GM23338 (cell line): ENCODE measurements around the gene EPHB6. TPM values are rescaled to one million over a fixed set of nuclear protein-coding genes. Genes with fewer than 3 reads are reported as not detected.

Experiments used
- ATAC-seq: fragments of 200-7000 bp; cut with Tn5 transposase; 3 replicates; pipeline ENCODE4 v1.9.1; 2020
- DNase-seq: peaks from one replicate; pipeline ENCODE4 v3.0.0-alpha.2; 2015; ENCODE audit warnings: low spot score
- H2AFZ ChIP-seq: fragments of 200-600 bp; sonication (generic); 2 replicates; pipeline ENCODE4 v1.8.0; 2016; ENCODE audit warnings: antibody characterized with exemption, mild to moderate bottlenecking, moderate library complexity
- H3F3A ChIP-seq: fragments of 200-600 bp; sonication (generic); replicated peaks from 2 replicates; pipeline ENCODE4 v1.8.0; 2017; ENCODE audit warnings: antibody characterized with exemption, mixed run types, low read depth
- H3K27ac ChIP-seq: fragments of 200-600 bp; sonication (generic); 2 replicates; pipeline ENCODE4 v1.6.1; 2016; ENCODE audit warnings: low read depth
- H3K27me3 ChIP-seq: fragments of 200-600 bp; sonication (generic); 2 replicates; pipeline ENCODE4 v1.8.0; 2016; ENCODE audit warnings: mild to moderate bottlenecking, mixed run types, moderate library complexity; ENCODE audit not compliant: insufficient read depth
- H3K36me3 ChIP-seq: fragments of 200-600 bp; sonication (generic); 2 replicates; pipeline ENCODE4 v1.8.0; 2016; ENCODE audit warnings: mild to moderate bottlenecking; ENCODE audit not compliant: insufficient read depth
- H3K4me1 ChIP-seq: fragments of 200-600 bp; sonication (generic); 2 replicates; pipeline ENCODE4 v1.8.0; 2016; ENCODE audit warnings: mild to moderate bottlenecking, moderate library complexity; ENCODE audit not compliant: insufficient read depth
- H3K4me2 ChIP-seq: fragments of 200-600 bp; sonication (generic); 2 replicates; pipeline ENCODE4 v1.7.1; 2017; ENCODE audit warnings: mixed run types
- H3K4me3 ChIP-seq: fragments of 200-600 bp; sonication (generic); 2 replicates; pipeline ENCODE4 v1.6.1; 2016; ENCODE audit warnings: mixed run types
- H3K79me2 ChIP-seq: fragments of 200-600 bp; sonication (generic); replicated peaks from 2 replicates; pipeline ENCODE4 v1.8.0; 2017; ENCODE audit warnings: mild to moderate bottlenecking; ENCODE audit not compliant: insufficient read depth
- H3K9me2 ChIP-seq: fragments of 200-600 bp; sonication (generic); 2 replicates; pipeline ENCODE4 v1.8.0; 2017; ENCODE audit not compliant: insufficient read depth
- H4K20me1 ChIP-seq: fragments of 200-600 bp; sonication (generic); replicated peaks from 2 replicates; pipeline ENCODE4 v1.8.0; 2017; ENCODE audit warnings: mild to moderate bottlenecking; ENCODE audit not compliant: insufficient read depth
- H3K27ac Mint-ChIP-seq: 2 replicates; pipeline ENCODE4 v1.8.0; 2020; ENCODE audit warnings: inconsistent platforms, mild to moderate bottlenecking, moderate library complexity, mixed read lengths
- H3K27me3 Mint-ChIP-seq: 3 replicates; pipeline ENCODE4 v1.8.0; 2022; ENCODE audit warnings: low read depth, mild to moderate bottlenecking, moderate library complexity, mixed read lengths, inconsistent platforms; ENCODE audit not compliant: insufficient read depth, poor library complexity
- H3K36me3 Mint-ChIP-seq: 3 replicates; pipeline ENCODE4 v1.8.0; 2021; ENCODE audit warnings: low read depth, mild to moderate bottlenecking, inconsistent platforms, moderate library complexity, mixed read lengths
- H3K4me1 Mint-ChIP-seq: 3 replicates; pipeline ENCODE4 v1.8.0; 2020; ENCODE audit warnings: mild to moderate bottlenecking, inconsistent platforms, mixed read lengths
- H3K4me3 Mint-ChIP-seq: 3 replicates; pipeline ENCODE4 v1.8.0; 2021; ENCODE audit warnings: moderate library complexity, mild to moderate bottlenecking, inconsistent platforms, mixed read lengths
- H3K9me3 Mint-ChIP-seq: 3 replicates; pipeline ENCODE4 v1.8.0; 2020; ENCODE audit warnings: moderate library complexity, mild to moderate bottlenecking, inconsistent platforms, mixed read lengths
- CREB1 ChIP-seq: fragments of 250-450 bp; sonication (Bioruptor Pico); IDR thresholded peaks from 2 replicates; pipeline ENCODE4 v1.5.0; 2020; ENCODE audit warnings: low read depth, mild to moderate bottlenecking, moderate library complexity
- EZH2 ChIP-seq: fragments of 200-600 bp; sonication (generic); IDR thresholded peaks from one replicate; pipeline ENCODE4 v1.8.0; 2017; ENCODE audit warnings: antibody characterized with exemption, mild to moderate bottlenecking, low read depth; ENCODE audit not compliant: unreplicated experiment
- EZH2phosphoT487 ChIP-seq: fragments of 200-600 bp; sonication (generic); IDR thresholded peaks from one replicate; pipeline ENCODE4 v1.8.1; 2018; ENCODE audit warnings: antibody characterized with exemption; ENCODE audit not compliant: unreplicated experiment
- JUNB ChIP-seq: IDR thresholded peaks from one replicate; pipeline ENCODE4 v1.6.1; 2016; ENCODE audit warnings: antibody characterized with exemption; ENCODE audit not compliant: unreplicated experiment
- NANOG ChIP-seq: IDR thresholded peaks from 2 replicates; pipeline ENCODE4 v1.6.1; 2016; ENCODE audit warnings: antibody characterized with exemption, borderline replicate concordance
- POLR2AphosphoS5 ChIP-seq: IDR thresholded peaks from 2 replicates; pipeline ENCODE4 v1.6.1; 2016; ENCODE audit warnings: antibody characterized with exemption, low read depth
- STAT1 ChIP-seq: IDR thresholded peaks from one replicate; pipeline ENCODE4 v1.6.1; 2016; ENCODE audit warnings: antibody characterized with exemption; ENCODE audit not compliant: unreplicated experiment
- ZNF114 ChIP-seq: fragments of 250-450 bp; sonication (Bioruptor Pico); IDR thresholded peaks from 2 replicates; pipeline ENCODE4 v1.5.0; 2020; ENCODE audit warnings: mild to moderate bottlenecking, moderate library complexity
- ZNF331 ChIP-seq: fragments of 250-450 bp; sonication (Bioruptor Pico); IDR thresholded peaks from 2 replicates; pipeline ENCODE4 v1.5.0; 2020; ENCODE audit warnings: low read depth, mild to moderate bottlenecking, moderate library complexity
- ZNF462 ChIP-seq: fragments of 250-450 bp; sonication (Bioruptor Pico); IDR thresholded peaks from 2 replicates; pipeline ENCODE4 v1.5.0; 2020; ENCODE audit warnings: mild to moderate bottlenecking, moderate library complexity
- polyA plus RNA-seq: library from polyadenylated mRNA; unstranded; fragments of >200 nt; fragmentation: Nextera tagmentation; extraction: Ambion mirVana; gene quantifications from 2 replicates; pipeline ENCODE4 v1.2.1, GENCODE V29; 2016
- total RNA-seq: library from RNA; depleted of rRNA; stranded (reverse); fragments of >200 nt; shearing (Covaris generic); gene quantifications from 2 replicates; pipeline ENCODE4 v1.2.3, GENCODE V29; 2014
- TF ChIP-seq, protein P1 (sequence below): IDR thresholded peaks from one replicate; pipeline ENCODE4 v1.6.1; 2018; ENCODE audit warnings: antibody characterized with exemption; ENCODE audit not compliant: unreplicated experiment
- TF ChIP-seq, protein P2 (sequence below): IDR thresholded peaks from 2 replicates; pipeline ENCODE4 v1.6.1; 2016; ENCODE audit warnings: antibody characterized with exemption
- TF ChIP-seq, protein P3 (sequence below), 2 experiments: fragments of 200-600 bp in 1 of 2; sonication (generic) in 1 of 2; conservative IDR thresholded peaks; 2 replicates each; pipeline versions ENCODE4 v1.5.1 to v1.6.1; 2016 to 2017; ENCODE audit warnings: antibody characterized with exemption in 2 of 2, low read depth in 2 of 2, mild to moderate bottlenecking in 2 of 2, moderate library complexity in 1 of 2

EPHB6 gene
- total and polyA plus RNA-seq, 2 experiments from 2014 or later: 20.8 to 27.5 TPM

DNA sequence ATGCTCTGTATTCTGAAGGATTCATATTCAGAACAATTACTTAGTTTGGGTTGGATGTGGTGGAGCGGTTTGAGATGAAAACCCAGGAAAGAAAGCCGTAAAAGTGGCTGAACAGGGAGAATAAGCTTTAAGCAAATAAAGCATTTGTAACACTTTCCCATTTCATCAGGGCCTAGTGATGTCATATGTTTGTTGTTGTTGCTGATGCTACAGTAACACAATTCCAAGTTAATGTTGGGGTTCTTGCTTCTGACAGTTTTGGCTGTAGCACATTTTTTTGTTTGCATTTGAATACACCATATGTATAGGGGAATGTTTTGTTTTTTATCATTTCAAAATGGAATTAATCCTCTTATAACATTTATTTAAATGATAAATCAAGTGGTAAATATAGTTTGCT is 40.4 kb upstream of the EPHB6 start:
- Histone ChIP-seq H3F3A (no peaks in the 10 kb centered on the region), H3K4me2 (0 out of 2 replicates have a peak overlapping the region, but pooled peaks have one; percentile 20), H3K27ac (no peak overlapping the region), H3K79me2 (no peaks in the 10 kb centered on the region), H3K27me3 (no peaks in the 10 kb centered on the region), H3K9me2 (no peaks in the 10 kb centered on the region), H4K20me1 (no peaks in the 10 kb centered on the region), H2AFZ (no peak overlapping the region), H3K4me3 (no peak overlapping the region), H3K4me1 (peaks cover 45% of the 10 kb centered on the region), H3K36me3 (no peaks in the 10 kb centered on the region)
- H3K4me3 Mint-ChIP-seq: no peak overlapping the region; the same call in 2 of the 3 replicates
- peak overlapping the region; percentile 88 for H3K27ac Mint-ChIP-seq
- DNase-seq (no peak), ATAC-seq (no peak)
- H3K36me3 Mint-ChIP-seq: no peaks in the 10 kb centered on the region
- H3K9me3 Mint-ChIP-seq: no peaks in the 10 kb centered on the region
- TF ChIP-seq, protein P1, sequence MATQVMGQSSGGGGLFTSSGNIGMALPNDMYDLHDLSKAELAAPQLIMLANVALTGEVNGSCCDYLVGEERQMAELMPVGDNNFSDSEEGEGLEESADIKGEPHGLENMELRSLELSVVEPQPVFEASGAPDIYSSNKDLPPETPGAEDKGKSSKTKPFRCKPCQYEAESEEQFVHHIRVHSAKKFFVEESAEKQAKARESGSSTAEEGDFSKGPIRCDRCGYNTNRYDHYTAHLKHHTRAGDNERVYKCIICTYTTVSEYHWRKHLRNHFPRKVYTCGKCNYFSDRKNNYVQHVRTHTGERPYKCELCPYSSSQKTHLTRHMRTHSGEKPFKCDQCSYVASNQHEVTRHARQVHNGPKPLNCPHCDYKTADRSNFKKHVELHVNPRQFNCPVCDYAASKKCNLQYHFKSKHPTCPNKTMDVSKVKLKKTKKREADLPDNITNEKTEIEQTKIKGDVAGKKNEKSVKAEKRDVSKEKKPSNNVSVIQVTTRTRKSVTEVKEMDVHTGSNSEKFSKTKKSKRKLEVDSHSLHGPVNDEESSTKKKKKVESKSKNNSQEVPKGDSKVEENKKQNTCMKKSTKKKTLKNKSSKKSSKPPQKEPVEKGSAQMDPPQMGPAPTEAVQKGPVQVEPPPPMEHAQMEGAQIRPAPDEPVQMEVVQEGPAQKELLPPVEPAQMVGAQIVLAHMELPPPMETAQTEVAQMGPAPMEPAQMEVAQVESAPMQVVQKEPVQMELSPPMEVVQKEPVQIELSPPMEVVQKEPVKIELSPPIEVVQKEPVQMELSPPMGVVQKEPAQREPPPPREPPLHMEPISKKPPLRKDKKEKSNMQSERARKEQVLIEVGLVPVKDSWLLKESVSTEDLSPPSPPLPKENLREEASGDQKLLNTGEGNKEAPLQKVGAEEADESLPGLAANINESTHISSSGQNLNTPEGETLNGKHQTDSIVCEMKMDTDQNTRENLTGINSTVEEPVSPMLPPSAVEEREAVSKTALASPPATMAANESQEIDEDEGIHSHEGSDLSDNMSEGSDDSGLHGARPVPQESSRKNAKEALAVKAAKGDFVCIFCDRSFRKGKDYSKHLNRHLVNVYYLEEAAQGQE: no peak
- no peak for TF ChIP-seq EZH2
- no peak for TF ChIP-seq NANOG
- no peak for TF ChIP-seq ZNF462 (CRISPR knock-in tag)
- no peak for TF ChIP-seq ZNF331 (CRISPR knock-in tag)
- TF ChIP-seq, protein P2, sequence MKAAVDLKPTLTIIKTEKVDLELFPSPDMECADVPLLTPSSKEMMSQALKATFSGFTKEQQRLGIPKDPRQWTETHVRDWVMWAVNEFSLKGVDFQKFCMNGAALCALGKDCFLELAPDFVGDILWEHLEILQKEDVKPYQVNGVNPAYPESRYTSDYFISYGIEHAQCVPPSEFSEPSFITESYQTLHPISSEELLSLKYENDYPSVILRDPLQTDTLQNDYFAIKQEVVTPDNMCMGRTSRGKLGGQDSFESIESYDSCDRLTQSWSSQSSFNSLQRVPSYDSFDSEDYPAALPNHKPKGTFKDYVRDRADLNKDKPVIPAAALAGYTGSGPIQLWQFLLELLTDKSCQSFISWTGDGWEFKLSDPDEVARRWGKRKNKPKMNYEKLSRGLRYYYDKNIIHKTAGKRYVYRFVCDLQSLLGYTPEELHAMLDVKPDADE: no peak
- no peak for TF ChIP-seq EZH2phosphoT487
- no peak for TF ChIP-seq POLR2AphosphoS5
- TF ChIP-seq JUNB: no peak
- TF ChIP-seq ZNF114 (CRISPR knock-in tag): no peak
- no peak for TF ChIP-seq CREB1
- no peak for TF ChIP-seq STAT1
- TF ChIP-seq, protein P3, sequence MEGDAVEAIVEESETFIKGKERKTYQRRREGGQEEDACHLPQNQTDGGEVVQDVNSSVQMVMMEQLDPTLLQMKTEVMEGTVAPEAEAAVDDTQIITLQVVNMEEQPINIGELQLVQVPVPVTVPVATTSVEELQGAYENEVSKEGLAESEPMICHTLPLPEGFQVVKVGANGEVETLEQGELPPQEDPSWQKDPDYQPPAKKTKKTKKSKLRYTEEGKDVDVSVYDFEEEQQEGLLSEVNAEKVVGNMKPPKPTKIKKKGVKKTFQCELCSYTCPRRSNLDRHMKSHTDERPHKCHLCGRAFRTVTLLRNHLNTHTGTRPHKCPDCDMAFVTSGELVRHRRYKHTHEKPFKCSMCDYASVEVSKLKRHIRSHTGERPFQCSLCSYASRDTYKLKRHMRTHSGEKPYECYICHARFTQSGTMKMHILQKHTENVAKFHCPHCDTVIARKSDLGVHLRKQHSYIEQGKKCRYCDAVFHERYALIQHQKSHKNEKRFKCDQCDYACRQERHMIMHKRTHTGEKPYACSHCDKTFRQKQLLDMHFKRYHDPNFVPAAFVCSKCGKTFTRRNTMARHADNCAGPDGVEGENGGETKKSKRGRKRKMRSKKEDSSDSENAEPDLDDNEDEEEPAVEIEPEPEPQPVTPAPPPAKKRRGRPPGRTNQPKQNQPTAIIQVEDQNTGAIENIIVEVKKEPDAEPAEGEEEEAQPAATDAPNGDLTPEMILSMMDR (conservative IDR thresholded peaks at IDR 0.05; ENCODE audit: low read depth in 2 of 2): no peak
- peaks cover 54% of the 10 kb centered on the region for H3K4me1 Mint-ChIP-seq
- peaks cover 10% of the 10 kb centered on the region for H3K27me3 Mint-ChIP-seq
